Measurements from ENCODE around the gene EVI2B. TPM values are rescaled to one million over a fixed set of nuclear protein-coding genes. Genes with fewer than 3 reads are reported as not detected.

The EVI2B gene
- total RNA-seq, 1 experiment from 2014 or later: not detected

GRCh38 chr17:31254654-31255053 lies 59.2 kb downstream of the EVI2B start:
- no peak overlapping the region for H2AK5ac ChIP-seq (ENCODE audit: insufficient read length, low read length)
- H4K8ac ChIP-seq (replicated peaks; ENCODE audit: insufficient read length, low read depth, low read length): no peak overlapping the region
- H2BK5ac ChIP-seq (ENCODE audit: insufficient read length, low read length): no peak overlapping the region
- no peaks in the 10 kb centered on the region for H3K79me1 ChIP-seq (ENCODE audit: insufficient read depth, low read depth, low read length, poor library complexity, severe bottlenecking)
- no peak overlapping the region for H2BK15ac ChIP-seq (ENCODE audit: low read depth, low read length)
- H4K5ac ChIP-seq (ENCODE audit: insufficient read length, low read depth, low read length): no peak overlapping the region
- no peak for TF ChIP-seq CTCF (conservative IDR thresholded peaks at IDR 0.05)
- Mint-ChIP-seq H3K36me3 (ENCODE audit: insufficient read depth in 1 of 3, low read depth in 3 of 3) (peaks cover 0 to 2% (median 0%) of the 10 kb centered on the region in 3 experiments; a peak in 1 of 7 replicates), H3K9me3 (no peaks in the 10 kb centered on the region), H3K4me3 (no peak overlapping the region), H3K27me3 (ENCODE audit: low read depth) (no peaks in the 10 kb centered on the region), H3K27ac (no peak overlapping the region), H3K4me1 (peaks cover 1 to 2% of the 10 kb centered on the region in 2 experiments)
- no peak overlapping the region for H3K4me2 ChIP-seq (ENCODE audit: insufficient read depth, insufficient read length, low read length)
- no peaks in the 10 kb centered on the region; the same call in 1 of the 2 replicates for H3K4me1 ChIP-seq (ENCODE audit: insufficient read depth, low read length)
- no peak overlapping the region for H3K27ac ChIP-seq (ENCODE audit: insufficient read length, low read depth, low read length)
- H2BK20ac ChIP-seq (ENCODE audit: low read depth, low read length, poor library complexity, severe bottlenecking): no peak overlapping the region
- H2AFZ ChIP-seq (ENCODE audit: low read length): no peak overlapping the region
- no peak overlapping the region for H3K23ac ChIP-seq (ENCODE audit: insufficient read length, low read depth, low read length)
- no peak overlapping the region for H4K91ac ChIP-seq (ENCODE audit: insufficient read length, low read depth, low read length)
- no peaks in the 10 kb centered on the region for H4K20me1 ChIP-seq (ENCODE audit: control insufficient read depth, insufficient read depth, insufficient read length)
- no peak overlapping the region for H3K4ac ChIP-seq (ENCODE audit: low read depth, low read length)
- no peaks in the 10 kb centered on the region for H3K9me3 ChIP-seq (ENCODE audit: control insufficient read depth, low read depth, low read length)
- WGBS (ENCODE audit: extremely low coverage, insufficient read length, low lambda C conversion rate): no CpG with 5 or more reads among the region's 2 CpGs
- no peaks in the 10 kb centered on the region for H3K79me2 ChIP-seq (ENCODE audit: insufficient read depth, low read length)
- H3K27me3 ChIP-seq (ENCODE audit: insufficient read depth, low read length): no peaks in the 10 kb centered on the region
- no peak overlapping the region for H2BK120ac ChIP-seq (ENCODE audit: low read depth, low read length, poor library complexity, severe bottlenecking)
- H3T11ph ChIP-seq (ENCODE audit: low read length): no peak overlapping the region
- no peak overlapping the region for H3K14ac ChIP-seq (ENCODE audit: insufficient read depth, low read length)
- H3K23me2 ChIP-seq (ENCODE audit: insufficient read length, low read depth, low read length, poor library complexity, severe bottlenecking): no peaks in the 10 kb centered on the region
- H3K18ac ChIP-seq (ENCODE audit: insufficient read length, low read depth, low read length): no peak overlapping the region
- no peak overlapping the region for H3K56ac ChIP-seq (ENCODE audit: insufficient read length, low read depth, low read length)
- no peak for DNase-seq
- H2BK12ac ChIP-seq (ENCODE audit: insufficient read length, low read depth, low read length): no peak overlapping the region
- H3K9ac ChIP-seq (ENCODE audit: extremely low read depth, insufficient read length, low read length): no peak overlapping the region

Other genes starting within 250 kb of the EVI2B start
- gene NF1, start 219.1 kb downstream of the EVI2B start, total RNA-seq (2021): 37.9 and 38.1 TPM in 2 replicates
- not detected in 2 replicates for gene OMG, start 16.8 kb downstream of the EVI2B start, total RNA-seq (2021)
- gene EVI2A, start 7.6 kb upstream of the EVI2B start, total RNA-seq (2021): not detected in 2 replicates
- gene RAB11FIP4, start 77.6 kb upstream of the EVI2B start, total RNA-seq (2021): 25.7 and 26.1 TPM in 2 replicates